Fibroblast of skin of scalp (primary cell): ENCODE data around the gene SDSL.
A peak's percentile ranks its signal among the peaks of the same experiment; 100 is the strongest.

Experiments used
- DNase-seq: peaks from one replicate; pipeline ENCODE4 v3.0.0-alpha.2; 2013

The SDSL gene

DNA sequence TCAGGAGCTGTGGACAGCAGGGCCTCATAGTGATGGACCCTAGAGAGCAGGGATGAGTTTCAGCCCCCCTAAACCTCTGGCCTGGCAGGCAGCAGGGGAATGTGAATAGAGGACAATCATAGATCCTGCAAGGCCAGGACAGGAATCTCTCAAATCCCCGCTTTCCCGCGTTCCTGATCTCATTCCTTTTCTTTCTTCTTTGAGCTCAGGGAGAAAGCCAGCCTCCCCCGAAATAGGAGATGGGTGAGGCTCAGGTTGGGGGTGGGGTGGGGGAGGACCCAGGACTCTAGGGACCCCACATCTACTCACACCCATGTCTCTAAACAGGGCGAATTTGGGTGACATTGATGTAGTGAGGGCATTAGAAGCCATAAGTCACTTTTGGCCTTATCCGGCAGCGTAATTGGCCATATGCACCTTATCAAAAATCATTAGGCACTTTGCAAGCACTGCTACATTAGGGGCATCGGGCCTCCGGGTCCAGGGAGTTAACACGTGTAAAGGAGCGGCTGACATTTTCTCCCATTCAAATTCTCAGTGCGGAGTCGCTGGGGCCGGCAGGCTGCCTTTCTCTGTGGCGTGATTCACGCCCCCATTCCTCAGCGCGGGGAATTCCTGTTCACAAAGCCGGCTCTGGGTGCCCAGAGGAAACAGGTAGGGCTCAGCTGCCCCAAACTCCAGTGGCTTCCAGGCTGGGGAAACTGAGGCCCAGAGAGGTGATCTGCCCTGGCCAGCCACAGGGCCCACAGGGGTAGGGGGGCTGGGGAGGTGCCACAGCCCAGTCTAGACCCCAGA is 48.0 kb downstream of the SDSL start:
- no peak for DNase-seq

DNA sequence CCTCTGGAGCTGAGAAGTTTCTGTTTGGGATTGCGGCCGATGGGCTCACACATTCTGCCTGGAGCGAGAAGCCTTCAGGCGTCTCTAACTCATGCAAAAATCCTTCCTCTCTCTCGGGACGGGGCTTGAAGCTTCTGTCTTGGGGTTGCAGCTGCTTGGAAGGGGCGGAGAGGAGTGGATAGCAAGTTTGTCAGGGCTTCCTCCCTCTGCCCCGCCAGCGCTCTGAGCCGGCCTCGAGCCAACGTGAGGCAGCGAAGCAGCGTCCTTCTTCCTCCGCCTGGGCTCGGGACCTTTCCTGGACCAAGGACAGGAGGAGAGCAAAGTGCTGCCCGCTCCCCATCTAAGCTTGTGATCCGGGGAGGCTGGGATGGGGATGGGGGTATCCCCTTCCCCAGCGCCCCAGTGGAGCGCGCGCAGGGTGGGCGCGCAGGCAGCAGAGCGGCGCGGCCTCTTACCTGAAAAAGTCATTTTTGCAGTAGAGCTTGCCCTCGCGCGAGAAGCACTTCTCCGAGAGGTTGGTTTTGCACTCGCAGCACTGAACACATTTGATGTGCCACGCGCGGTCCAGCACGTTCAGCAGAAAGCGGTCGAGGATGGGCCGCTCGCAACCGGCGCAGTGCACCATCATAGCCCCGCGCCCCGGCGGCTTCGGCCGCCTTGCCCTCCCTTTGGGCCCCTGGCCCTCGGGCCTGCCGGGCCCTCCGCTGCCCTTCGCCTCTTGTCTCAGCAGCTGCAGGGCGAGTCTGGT is 48.9 kb downstream of the SDSL start:
- no peak for DNase-seq

DNA sequence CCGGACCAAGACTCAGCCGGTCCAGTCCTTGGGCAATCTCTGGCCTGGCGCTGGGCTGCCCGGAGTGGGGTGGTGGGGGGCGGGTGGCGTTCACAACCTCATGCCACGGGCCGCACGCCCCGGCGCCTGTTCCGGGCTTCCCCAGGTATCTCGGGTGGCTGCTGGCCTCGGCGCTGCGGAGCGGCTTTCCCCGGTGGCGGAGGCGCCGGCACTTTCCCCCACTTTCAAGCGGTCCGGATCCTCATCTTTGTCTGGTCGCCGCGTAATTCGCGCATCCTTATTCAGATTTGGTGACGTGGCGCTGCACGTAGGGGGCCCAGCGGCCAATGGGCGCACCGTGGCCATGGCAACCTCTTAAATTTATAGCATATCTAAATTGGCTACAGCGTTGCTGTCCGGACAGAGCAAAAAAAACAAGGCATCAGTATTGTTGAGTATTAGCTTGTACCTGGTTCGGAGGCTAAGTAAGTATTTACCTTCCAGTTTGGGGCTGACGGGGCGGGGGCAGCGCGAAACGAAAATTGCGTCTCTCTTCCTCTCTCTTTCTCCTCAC is 49.5 kb downstream of the SDSL start, which contains the start of gene LHX5:
TSS of gene LHX5 (minus strand) at position 253 of the 553 bp plus-strand sequence. CDS start 373 bp downstream, outside the sequence.
- DNase-seq, result no peak

DNA sequence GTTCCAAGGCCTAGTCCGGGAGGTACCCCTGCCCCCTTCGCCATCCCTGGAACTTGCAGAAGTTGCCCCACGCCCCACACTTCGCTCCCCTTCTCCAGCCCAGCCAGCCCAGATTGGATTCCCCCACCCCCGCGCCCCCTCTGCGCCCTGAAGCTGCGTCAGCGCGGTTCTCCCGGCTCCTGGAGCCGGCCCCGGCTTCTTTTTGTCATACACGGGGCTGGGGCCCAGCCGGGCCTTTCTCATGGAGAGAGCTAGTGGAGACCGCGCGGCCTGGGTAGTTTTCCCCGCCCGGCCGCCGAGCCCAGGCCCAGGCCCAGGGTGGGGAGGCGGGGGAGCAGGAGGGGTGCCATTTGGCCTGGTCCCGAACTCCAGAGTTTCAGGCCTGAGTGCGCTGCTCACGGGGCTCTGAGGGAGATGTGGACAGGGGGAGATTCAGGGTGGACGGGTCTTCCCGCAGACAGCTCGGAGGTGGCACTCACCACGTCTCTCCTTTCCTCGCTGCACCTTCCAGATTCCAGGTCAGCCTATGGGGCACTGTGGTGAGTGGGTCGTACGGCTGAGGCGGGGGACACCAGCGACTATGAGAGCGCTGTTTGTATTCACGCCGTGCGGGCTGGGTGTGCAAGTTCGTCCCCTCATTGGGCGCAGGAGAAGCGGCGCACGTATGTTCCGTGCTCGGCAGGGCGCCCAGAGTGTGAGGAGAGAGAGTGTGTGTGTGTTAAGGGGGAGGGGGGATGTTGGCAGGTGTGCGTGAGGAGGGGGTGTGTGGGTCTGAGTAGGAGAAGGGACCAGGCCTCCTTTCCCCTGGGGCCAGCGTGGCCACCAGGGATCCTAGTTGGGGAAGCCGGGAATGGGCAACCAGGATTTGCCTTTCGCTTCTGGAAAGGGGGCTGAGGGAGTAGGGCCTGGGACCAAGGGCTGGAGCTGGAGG is 50.3 kb downstream of the SDSL start:
- no peak for DNase-seq

DNA sequence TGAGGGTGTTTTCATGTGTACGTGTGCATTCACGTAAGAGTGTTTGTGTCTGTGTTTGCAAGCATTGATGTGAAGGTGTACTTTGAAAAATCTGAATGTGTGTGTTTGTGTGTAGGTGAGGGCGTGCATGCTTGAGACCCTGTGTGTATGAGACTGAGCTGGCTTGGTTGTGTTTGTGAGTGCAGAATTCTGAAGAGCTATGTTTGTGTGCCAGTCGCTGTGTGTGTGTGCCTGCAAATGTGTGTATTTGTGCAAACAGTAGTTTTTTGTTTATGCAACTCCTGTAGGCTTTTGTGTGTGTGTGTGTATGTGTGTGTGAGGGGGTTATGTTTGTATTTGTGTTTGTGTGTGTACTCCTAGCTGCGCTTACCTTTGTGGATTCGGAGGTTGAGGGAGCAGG is 51.2 kb downstream of the SDSL start:
- DNase-seq, result no peak

DNA sequence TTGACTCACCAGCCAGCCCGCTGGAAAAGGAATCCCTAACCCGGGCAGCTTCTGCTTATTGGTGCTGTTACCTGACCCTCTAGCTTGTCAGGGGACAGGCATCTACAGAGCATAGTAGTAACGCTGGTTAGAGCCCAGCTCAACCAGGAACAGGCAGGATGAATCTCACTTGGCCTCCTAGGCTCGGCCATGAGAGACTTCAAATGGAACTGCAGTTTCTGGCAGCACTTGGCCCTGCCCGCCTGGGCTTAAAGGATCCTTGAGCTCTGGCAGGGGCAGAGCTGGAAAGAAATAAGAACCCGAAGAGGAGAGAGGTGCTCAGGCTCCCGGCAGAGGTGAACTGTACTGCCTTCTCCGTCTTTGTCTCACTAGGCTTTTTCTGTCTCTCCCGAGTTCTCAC is 51.8 kb downstream of the SDSL start:
- no peak for DNase-seq

DNA sequence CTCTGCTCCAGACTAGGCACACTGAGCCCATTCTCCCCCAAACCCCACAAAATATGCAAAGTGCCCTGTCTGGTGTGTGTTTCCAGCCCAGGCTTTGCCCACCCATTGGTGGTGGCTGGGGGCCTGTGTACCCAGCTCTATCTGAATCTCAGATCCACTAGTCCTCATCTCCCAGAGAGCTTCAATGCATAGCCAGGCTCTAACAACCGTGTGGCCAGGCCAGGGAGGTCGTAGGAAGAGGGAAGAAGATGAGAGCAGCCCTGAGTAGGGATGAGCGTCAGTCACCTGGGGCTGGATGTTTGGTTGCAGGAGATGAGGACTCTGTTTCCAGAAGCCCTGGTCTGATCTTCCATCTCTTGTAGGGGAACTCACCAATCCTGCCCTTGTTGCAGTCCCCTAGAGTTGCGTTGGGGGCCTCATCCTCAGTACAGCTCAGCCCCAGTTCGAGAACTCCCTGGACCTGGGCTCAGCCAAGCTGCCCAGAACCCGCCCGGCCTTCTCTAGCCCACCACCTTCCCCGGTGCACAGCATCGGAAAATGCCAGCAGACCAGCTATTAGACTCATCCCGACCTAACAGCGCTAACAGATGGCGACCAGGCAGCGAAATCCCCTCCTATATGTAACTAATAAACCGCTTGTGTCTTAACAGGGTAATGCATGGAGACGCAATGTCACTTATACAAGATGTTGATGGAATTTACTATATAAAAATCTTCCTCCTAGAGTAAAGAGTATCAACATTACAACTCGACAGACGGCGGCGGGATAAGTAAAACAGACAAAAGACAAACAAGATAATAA is 52.7 kb downstream of the SDSL start:
- no peak for DNase-seq

DNA sequence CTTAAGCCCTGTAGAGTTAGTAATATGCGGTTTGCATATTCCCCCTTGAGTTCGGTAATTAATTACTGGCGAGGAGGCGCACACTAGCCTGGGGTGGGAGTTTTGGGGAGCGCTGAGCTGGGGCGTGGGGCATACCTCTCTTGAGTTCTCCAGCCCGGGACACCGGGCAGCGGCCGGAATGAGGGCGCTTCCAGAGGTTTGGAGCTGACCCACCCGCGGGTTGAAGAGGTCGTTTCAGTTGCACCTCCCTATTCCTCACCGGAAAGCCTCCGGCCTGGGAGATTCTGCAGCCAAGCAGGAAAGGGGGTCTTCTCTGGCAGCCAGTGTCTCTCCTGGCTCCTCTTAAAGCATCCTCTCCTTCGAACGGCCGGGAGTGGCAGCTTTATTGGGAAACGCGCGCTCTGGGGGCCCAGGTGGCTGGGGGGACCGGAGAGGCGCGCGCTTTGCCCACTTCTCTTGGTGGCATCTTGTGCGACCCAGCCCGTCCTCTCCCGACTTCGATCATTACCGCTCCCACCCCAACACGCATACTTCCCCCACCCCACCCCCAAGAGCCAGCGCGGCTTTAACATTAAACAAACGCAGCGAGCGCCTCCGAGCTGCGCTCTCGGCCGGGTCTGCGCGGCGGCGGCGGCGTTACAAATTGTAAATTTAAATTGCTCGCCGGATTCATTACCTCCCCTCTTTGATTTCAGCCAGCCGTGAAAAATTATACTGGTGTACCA is 53.4 kb downstream of the SDSL start:
- no peak for DNase-seq

DNA sequence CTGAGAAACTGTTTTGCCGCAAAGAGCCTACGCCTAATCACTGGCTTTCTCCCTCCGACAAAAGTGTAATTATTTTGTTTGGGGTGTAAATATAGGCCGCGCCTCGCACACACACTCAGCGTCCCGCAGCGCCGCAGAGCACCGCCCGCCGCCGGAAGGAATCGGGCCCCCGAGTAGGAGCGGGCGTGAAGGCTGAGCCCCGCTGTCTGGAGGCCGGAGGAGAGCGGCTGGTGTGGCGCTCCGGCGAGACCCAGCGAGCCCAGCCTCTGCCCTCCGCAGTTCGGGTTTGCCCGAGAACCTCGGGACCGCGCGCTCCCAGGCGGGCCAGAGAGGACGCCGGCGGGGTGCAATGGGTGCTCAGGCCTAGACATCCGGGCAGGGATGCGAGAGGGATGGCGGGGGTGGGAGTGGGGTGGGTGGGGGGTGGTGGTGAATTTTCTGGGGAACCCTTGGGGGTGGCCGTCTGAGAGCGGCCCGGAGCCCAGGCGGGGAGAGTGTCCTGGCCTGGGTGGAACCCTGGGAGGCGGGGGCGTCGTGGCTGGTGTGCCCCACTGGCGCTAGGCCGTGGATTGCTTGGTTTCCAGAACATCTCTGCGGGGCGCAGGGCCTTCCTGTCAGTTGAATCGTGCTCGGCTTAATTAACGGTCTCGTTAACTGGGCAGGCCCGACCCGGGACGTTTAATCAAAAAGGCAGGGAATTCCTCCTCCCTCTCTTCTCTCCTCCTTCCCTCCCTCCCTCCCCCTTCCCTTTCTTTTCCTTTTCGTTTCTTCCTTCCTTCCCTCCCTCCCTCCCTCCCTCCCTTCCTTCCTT is 54.2 kb downstream of the SDSL start:
- DNase-seq, result no peak

DNA sequence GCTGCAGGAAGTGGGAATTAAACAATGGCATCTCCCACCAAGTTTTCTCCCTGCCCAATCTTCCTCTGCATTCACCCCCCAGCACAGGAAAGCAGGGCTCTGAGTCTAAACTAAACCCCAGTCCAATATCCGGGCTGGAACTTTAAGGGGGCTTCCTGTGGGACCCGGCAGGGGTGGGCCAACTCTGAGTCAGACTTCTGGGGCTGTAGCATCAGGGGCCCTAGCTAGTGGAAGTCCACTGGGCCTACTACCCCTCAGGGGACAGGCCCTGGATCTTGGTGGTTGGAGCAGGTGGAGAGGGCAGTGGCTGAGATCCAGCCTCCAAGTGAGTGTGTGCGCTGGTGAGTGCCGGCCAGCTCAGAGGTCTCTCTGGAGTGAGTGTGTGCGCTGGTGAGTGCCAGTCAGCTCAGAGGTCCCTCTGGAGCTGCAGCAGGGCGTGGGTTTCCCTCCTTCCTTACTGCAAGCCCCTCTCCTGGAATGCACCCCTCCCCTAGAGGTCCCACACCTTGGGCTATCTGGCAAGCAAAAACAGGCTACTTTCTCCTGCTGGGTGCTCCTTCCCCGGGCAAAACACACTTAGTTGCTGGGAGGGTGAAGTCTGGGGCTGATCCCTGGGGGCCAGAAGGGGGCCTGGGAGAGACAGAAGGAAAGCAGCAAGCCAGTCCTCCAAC is 55.1 kb downstream of the SDSL start:
- no peak for DNase-seq

DNA sequence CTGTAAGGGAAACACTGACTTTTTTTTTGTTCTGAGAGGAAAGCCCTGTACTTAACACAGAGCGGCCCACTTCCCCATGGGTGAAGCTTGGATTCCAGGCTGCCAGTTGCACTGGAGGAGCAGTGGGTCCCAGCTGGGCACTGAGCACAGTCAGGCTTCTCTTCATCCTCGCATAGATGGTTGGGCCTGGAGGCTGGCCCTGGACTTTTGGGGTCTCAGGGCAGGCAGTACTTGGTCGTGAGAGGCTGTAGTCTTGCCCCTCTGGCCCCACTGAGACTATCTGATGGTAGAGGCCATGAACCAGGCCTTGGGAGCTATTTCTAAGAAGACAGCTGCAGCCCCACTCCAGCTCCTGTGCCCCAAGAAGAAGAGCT is 55.6 kb downstream of the SDSL start:
- DNase-seq, result no peak

DNA sequence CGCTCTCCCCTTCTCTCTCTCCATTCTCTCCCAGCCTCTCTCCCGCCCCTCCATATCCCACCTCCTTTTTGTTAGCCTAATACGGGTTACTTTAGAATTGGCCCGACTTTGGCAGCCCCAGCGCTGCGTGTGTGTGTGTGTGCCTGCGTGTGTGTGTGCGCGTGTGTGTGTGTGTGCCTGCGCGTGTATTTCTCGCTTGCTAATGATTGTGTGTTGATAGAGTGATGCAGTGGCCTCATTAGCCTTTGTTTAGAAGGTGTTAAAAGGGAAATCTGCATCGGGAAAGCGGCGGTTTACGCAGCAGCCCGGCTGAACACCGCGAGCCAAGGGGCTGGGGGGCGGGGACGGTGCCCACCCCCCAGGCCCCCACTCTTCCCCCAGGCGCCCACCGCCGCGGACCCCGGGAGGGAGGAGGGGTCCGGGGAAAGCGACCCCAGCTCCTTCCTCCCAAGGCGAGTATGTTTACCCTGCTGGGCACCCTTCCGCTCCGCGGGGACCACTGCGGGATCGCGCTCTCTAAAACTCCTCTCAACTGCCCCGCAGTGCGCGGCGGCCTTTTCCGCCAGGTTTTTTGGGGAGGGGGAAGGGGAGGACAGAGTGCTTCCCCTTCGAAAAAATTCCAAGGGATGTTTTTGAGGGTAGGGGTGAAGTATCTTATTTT is 56.3 kb downstream of the SDSL start:
- no peak for DNase-seq

DNA sequence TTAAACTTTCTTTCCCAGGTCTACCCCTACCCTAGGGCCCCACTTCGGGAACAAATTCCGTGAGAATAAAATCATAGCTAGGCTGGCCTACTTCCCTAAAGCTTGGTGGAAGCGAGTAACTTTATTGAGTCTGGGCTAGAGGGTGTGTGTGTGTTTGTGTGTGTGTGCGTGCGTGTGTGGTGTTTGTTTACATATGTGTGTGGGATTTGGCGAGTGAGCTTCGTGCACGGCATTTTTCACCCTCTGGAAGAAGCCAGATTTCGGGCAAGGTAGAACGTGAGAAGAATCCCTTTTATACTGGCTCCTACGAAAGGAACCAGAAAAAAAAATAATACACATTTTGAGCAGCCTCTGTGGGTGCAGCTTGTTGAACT is 57.0 kb downstream of the SDSL start:
- no peak for DNase-seq

DNA sequence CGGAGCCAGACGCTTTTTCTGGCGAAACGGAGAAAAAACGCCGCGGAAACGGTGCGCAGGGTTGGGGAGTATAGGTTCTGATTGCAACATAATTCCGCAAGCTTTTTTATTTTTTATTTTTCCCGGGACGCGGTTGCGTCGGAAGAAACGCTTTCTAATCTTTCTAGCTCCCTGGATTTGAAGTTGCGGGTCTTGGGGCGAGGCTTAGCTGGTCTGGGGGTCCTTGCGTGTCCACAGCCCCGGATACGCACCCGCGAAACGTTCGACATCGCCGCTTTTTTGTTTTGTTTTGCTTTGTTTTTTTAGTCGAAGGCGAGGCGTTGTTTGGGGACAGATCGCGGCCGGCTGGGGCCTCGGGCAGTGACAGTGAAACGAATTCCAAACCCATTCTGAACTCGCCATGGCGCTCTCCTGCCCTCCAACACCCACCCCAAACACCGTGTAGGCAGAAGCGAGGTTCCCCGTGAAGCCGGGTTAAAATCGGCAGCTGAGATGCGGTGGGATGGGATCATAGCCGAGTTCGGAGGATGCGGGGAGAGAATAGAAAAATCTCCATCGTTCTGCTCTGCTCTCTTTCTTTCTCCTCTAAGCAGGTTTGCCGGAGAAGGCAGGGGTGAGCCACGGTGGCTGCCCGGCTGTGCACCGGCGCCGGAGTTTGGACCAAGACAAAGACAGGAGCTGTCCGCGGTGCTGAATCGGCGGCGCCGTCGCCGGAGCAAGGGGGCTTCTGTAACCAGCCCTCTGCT is 57.6 kb downstream of the SDSL start:
- peak; percentile 35 for DNase-seq

DNA sequence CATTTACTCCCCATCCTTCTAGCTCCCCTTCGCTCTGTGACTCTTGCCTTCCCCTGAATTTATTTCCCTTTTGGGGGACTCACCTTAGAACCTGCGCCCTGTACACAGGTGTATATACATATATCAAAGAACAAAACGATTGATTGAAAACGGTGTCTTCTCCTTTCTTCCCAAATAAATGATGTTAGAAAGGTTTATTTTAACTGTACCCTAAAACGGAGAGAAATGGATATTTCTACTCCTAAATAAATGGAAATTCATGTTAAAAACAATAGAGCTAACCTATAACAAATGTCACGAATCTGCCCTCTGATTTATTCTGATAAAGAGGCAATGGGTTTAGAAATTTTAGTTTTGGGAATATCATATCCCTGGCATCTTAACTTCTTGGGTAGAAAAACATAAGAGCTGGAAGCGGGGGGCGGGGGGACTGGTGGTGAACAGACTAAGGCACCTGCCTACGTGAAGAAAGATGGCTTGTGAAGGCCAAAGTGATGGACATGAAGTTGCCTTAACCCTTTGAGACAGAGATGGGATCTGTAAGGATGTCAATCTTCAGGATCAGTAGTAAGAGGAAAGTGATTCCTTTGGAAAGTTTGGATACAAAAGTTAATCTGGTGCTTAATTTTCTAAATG is 58.3 kb downstream of the SDSL start:
- no peak for DNase-seq

DNA sequence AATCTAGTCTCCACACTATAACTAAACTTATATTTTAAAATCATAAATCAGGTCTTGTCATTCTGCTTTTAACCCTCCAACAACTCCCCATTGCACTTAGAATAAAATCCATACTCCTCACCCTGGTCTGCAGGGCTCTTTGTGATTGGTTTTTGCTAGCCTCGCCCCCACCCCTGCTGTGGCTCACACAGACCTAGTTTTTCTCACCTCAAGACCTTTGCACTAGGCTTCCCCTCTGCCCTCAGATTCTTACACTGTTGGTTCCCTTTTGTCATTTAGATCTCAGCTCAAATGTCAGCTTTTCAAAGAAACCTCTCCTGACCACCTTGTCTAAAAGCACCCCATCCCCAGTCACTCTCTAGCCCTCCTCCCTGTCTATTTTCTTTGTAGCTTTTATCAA is 60.2 kb downstream of the SDSL start:
- DNase-seq, result no peak

DNA sequence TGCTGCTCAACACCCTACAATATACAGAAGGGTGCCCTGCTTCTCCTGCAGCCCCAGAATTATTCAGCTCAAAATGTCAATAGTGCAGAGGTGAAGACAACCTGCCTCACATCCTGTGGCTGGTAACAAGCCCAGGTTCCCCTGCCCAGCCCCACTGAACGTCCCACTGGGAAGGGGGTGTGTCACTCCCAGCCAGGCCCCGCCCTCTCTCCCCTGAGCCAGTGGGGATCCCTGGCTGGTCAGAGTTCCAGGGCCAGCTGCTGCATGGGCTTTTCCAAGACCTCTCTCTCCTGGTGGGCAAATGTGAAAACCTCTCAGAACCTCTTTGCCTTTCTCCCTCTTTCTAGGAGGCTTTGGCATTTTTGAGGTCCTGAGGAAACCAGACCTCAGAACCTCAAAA is 63.1 kb downstream of the SDSL start:
- DNase-seq, result no peak

DNA sequence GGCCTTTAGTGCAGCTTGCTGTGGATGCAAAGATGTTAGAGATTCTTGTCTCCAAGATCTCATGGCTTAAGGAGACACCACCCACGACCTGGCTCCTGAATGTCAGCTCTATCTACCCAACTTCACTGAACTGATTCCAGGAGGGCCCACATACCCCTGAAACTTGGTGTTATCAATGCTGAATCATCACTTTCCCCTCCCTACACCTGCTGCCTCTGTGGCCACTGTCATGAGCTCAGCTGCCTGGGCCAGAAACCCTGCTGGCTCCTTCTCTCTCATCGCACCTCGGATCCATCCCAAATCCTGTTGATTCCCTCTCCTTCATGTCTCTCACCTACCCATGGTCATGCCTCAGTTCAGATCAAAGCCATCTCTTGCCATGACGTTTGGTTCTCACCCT is 64.5 kb downstream of the SDSL start:
- DNase-seq, result no peak
